GM12892 (cell line): Measurements from ENCODE around the gene PEPD.

Experiments used
- POLR2A ChIP-seq: IDR thresholded peaks from 2 replicates; pipeline ENCODE4 v1.6.1; 2011; ENCODE audit warnings: low read depth, low read length, control low read depth
- POLR2AphosphoS5 ChIP-seq: IDR thresholded peaks from 2 replicates; pipeline ENCODE4 v1.6.1; 2011; ENCODE audit warnings: low read depth, low read length, control low read depth
- TAF1 ChIP-seq: IDR thresholded peaks from 2 replicates; pipeline ENCODE4 v1.6.1; 2011; ENCODE audit warnings: low read depth, mild to moderate bottlenecking, control low read depth, low read length, borderline replicate concordance

- TF ChIP-seq POLR2A (no peak), TAF1 (no peak), POLR2AphosphoS5 (no peak)
Observed at GRCh38 chr19:33505823-33506222, 15.8 kb downstream of the PEPD start.
